ENCODE measurements around the gene DNASE1L1. TPM values are rescaled to one million over a fixed set of nuclear protein-coding genes. Genes with fewer than 3 reads are reported as not detected.

DNASE1L1 gene
- total RNA-seq, 1 experiment from 2014 or later: 8.3 TPM

DNA sequence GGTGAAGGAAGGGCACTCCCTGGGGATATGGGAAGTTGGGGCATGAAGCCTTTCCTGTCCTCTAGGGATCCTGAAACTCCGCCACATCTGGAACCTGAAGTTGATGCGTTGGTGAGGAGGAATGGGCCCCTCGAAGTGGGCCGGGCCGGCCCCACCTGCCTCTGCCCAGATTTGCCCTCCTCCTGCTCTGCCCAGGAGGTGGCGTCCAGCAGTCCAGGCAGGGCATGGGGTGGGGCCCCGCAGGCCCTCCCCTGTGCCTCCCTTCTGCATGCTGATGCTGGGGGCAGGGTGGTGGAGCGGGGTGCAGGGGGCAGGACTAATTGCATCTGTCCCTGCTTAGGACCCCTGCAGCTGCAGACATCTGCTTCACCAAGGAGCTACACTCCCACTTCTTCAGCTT lies 4.1 kb upstream of the DNASE1L1 start:
- intact Hi-C loops (cut with micrococcal nuclease; ENCODE audit: unreplicated experiment): no loop called here
- CTCF ChIA-PET: no interaction called here
- no peaks in the 10 kb centered on the region for H3K36me3 ChIP-seq (ENCODE audit: insufficient read depth, low read length, poor library complexity, severe bottlenecking)
- POLR2A ChIA-PET (ENCODE audit: low non-redundant PET): no interaction called here
- no peaks in the 10 kb centered on the region for H3K27me3 ChIP-seq (replicated peaks; ENCODE audit: insufficient read depth, low read depth, low read length, poor library complexity)
- no peak for DNase-seq (ENCODE audit: low spot score)
- H3K4me3 ChIP-seq (ENCODE audit: low read depth, low read length, poor library complexity, severe bottlenecking): no peak overlapping the region
- BruUV-seq (replicated peaks): no TSS peak
- TF ChIP-seq EZH2 (IDR thresholded peaks at IDR 0.05; ENCODE audit: borderline replicate concordance, low read depth, low read length, poor library complexity, severe bottlenecking): no peak
- TF ChIP-seq, protein P1, sequence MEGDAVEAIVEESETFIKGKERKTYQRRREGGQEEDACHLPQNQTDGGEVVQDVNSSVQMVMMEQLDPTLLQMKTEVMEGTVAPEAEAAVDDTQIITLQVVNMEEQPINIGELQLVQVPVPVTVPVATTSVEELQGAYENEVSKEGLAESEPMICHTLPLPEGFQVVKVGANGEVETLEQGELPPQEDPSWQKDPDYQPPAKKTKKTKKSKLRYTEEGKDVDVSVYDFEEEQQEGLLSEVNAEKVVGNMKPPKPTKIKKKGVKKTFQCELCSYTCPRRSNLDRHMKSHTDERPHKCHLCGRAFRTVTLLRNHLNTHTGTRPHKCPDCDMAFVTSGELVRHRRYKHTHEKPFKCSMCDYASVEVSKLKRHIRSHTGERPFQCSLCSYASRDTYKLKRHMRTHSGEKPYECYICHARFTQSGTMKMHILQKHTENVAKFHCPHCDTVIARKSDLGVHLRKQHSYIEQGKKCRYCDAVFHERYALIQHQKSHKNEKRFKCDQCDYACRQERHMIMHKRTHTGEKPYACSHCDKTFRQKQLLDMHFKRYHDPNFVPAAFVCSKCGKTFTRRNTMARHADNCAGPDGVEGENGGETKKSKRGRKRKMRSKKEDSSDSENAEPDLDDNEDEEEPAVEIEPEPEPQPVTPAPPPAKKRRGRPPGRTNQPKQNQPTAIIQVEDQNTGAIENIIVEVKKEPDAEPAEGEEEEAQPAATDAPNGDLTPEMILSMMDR (conservative IDR thresholded peaks at IDR 0.05; ENCODE audit: low read depth, low read length): no peak
- no peaks in the 10 kb centered on the region for H3K9me3 ChIP-seq (ENCODE audit: low read depth, low read length, poor library complexity, severe bottlenecking)
- H3K4me1 ChIP-seq (ENCODE audit: insufficient read depth, low read length, poor library complexity, severe bottlenecking): no peaks in the 10 kb centered on the region
- no peak overlapping the region for H3K27ac ChIP-seq (ENCODE audit: low read depth, low read length, poor library complexity, severe bottlenecking)

DNA sequence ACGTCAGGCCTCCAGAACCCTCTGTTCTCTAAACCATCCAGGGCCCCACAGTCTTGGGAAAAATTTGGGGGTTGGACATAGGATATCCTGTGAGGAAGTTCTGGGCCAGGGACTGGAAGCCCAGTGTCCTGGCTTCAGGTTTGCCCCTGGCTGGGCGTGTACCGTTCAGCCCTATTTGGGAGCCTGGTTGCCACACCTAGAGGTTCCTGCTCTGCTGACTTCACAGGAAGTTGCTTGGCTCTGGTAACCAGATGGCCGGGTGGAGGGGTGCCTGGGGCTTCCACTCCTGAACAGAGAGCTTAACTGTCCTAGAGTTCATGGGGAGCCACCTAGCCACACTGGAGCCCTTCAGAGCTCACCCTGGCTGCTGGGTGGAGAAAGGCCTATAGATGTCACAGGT lies 3.4 kb upstream of the DNASE1L1 start:
- Histone ChIP-seq H3K9me3 (ENCODE audit: low read depth, low read length, poor library complexity, severe bottlenecking) (no peaks in the 10 kb centered on the region), H3K4me3 (ENCODE audit: low read depth, low read length, poor library complexity, severe bottlenecking) (peak overlapping the region; percentile 79), H3K4me1 (ENCODE audit: insufficient read depth, low read length, poor library complexity, severe bottlenecking) (no peaks in the 10 kb centered on the region), H3K27me3 (replicated peaks; ENCODE audit: insufficient read depth, low read depth, low read length, poor library complexity) (no peaks in the 10 kb centered on the region), H3K27ac (ENCODE audit: low read depth, low read length, poor library complexity, severe bottlenecking) (peak overlapping the region; percentile 30), H3K36me3 (ENCODE audit: insufficient read depth, low read length, poor library complexity, severe bottlenecking) (no peaks in the 10 kb centered on the region)
- POLR2A ChIA-PET (ENCODE audit: low non-redundant PET): no interaction called here
- no peak for DNase-seq (ENCODE audit: low spot score)
- intact Hi-C loops (cut with micrococcal nuclease; ENCODE audit: unreplicated experiment): no loop called here
- CTCF ChIA-PET: no interaction called here
- no peak for TF ChIP-seq EZH2 (IDR thresholded peaks at IDR 0.05; ENCODE audit: borderline replicate concordance, low read depth, low read length, poor library complexity, severe bottlenecking)
- TF ChIP-seq, protein P1 (conservative IDR thresholded peaks at IDR 0.05; ENCODE audit: low read depth, low read length): no peak
- no TSS peak for BruUV-seq (replicated peaks)

DNA sequence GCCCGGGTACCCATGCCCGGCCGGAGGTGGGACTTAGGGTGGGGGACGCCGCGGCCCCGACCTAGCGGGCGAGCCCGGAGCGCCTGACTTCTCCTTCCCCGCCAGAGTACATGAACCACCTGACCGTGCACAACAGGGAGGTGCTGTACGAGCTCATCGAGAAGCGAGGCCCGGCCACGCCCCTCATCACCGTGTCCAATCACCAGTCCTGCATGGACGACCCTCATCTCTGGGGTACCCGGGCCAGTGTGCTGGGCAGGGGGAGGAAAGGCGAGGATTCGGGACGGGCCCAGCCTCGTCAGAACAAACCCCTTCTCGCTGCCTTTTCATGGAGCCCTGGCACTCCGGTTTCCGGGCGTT lies 2.9 kb upstream of the DNASE1L1 start:
- intact Hi-C loops (cut with micrococcal nuclease; ENCODE audit: unreplicated experiment): no loop called here
- TF ChIP-seq EZH2 (IDR thresholded peaks at IDR 0.05; ENCODE audit: borderline replicate concordance, low read depth, low read length, poor library complexity, severe bottlenecking): no peak
- TF ChIP-seq, protein P1 (conservative IDR thresholded peaks at IDR 0.05; ENCODE audit: low read depth, low read length): no peak
- H3K4me3 ChIP-seq (ENCODE audit: low read depth, low read length, poor library complexity, severe bottlenecking): peak overlapping the region; percentile 79
- DNase-seq (ENCODE audit: low spot score): peak; percentile 48
- no peaks in the 10 kb centered on the region for H3K27me3 ChIP-seq (replicated peaks; ENCODE audit: insufficient read depth, low read depth, low read length, poor library complexity)
- no peaks in the 10 kb centered on the region for H3K36me3 ChIP-seq (ENCODE audit: insufficient read depth, low read length, poor library complexity, severe bottlenecking)
- ChIA-PET POLR2A (ENCODE audit: low non-redundant PET) (no interaction called here), CTCF (no interaction called here)
- BruUV-seq (replicated peaks): no TSS peak
- H3K4me1 ChIP-seq (ENCODE audit: insufficient read depth, low read length, poor library complexity, severe bottlenecking): no peaks in the 10 kb centered on the region
- peak overlapping the region; percentile 74 for H3K27ac ChIP-seq (ENCODE audit: low read depth, low read length, poor library complexity, severe bottlenecking)
- H3K9me3 ChIP-seq (ENCODE audit: low read depth, low read length, poor library complexity, severe bottlenecking): no peaks in the 10 kb centered on the region

Measured in A673 (cell line).